ENCODE data around the gene LRRC42. TPM values are rescaled to one million over a fixed set of nuclear protein-coding genes. Genes with fewer than 3 reads are reported as not detected.

LRRC42 gene
- total and polyA plus RNA-seq, 10 of the 15 experiments (the other 5 are each of a cell fraction or from before 2014, with no cell fraction given), result 11.0 to 34.4 (median 23.0) TPM

DNA sequence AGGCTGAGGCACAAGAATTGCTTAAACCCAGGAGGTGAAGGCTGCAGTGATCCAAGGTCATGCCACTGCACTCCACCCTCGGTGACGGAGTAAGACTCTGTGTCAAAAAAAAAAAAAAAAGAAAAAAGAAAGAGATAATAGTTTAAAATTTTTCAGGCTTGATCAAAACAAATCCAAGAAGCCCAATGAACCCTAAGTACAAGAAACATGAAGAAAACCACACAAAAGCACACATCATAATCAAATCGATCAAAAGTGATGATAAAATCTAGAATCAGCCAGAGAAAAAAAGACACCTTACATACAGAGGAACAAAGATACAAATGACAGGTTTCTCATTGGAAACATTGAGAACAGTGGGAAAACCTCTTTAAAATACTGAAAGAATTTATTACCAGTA, 40.3 kb downstream of the LRRC42 start:
- WGBS (ENCODE audit: insufficient coverage, insufficient replicate concordance, low lambda C conversion rate, missing lambda C conversion rate), result 89% methylated on average over 3 of the region's 3 CpGs
- Histone ChIP-seq H3K4me2 (ENCODE audit: control insufficient read depth, insufficient read depth) (no peak overlapping the region), H3K9me3 (replicated peaks; ENCODE audit: control insufficient read depth, insufficient read depth, low read length) (no peaks in the 10 kb centered on the region; the same call in 2 of the 3 replicates), H4K20me1 (ENCODE audit: control insufficient read depth, insufficient read depth) (no peaks in the 10 kb centered on the region), H3K9ac (ENCODE audit: control insufficient read depth, insufficient read depth, low read length) (no peak overlapping the region), H3K4me1 (ENCODE audit: control insufficient read depth, insufficient read depth, low read length) (no peaks in the 10 kb centered on the region), H3K36me3 (ENCODE audit: control insufficient read depth in 2 of 2, insufficient read depth in 2 of 2, low read length in 1 of 2) (no peaks in the 10 kb centered on the region), H3K27ac (ENCODE audit: control insufficient read depth, insufficient read depth) (no peak overlapping the region), H2AFZ (ENCODE audit: control insufficient read depth, low read depth, low read length) (no peak overlapping the region), H3K4me3 (no peak overlapping the region), H3K27me3 (replicated peaks in 1 of 2; ENCODE audit: control insufficient read depth in 2 of 2, insufficient read depth in 2 of 2, low read length in 1 of 2) (no peaks in the 10 kb centered on the region), H3K79me2 (ENCODE audit: control insufficient read depth, insufficient read depth, low read length) (no peaks in the 10 kb centered on the region)
- FAIRE-seq, result no peak
- no peak for DNase-seq (ENCODE audit: low read depth, low spot score)
- POLR2A ChIA-PET, result no interaction called here
- RAD21 ChIA-PET (ENCODE audit: unreplicated experiment), result no interaction called here
- SMC1A ChIA-PET (ENCODE audit: uncharacterized antibody, unreplicated experiment), result no interaction called here
- no peak for TF ChIP-seq TCF7 (IDR thresholded peaks at IDR 0.05; ENCODE audit: borderline replicate concordance)
- TF ChIP-seq, protein P1, sequence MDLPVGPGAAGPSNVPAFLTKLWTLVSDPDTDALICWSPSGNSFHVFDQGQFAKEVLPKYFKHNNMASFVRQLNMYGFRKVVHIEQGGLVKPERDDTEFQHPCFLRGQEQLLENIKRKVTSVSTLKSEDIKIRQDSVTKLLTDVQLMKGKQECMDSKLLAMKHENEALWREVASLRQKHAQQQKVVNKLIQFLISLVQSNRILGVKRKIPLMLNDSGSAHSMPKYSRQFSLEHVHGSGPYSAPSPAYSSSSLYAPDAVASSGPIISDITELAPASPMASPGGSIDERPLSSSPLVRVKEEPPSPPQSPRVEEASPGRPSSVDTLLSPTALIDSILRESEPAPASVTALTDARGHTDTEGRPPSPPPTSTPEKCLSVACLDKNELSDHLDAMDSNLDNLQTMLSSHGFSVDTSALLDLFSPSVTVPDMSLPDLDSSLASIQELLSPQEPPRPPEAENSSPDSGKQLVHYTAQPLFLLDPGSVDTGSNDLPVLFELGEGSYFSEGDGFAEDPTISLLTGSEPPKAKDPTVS (IDR thresholded peaks at IDR 0.05; ENCODE audit: low read depth, low read length), result no peak
- TF ChIP-seq MYB (IDR thresholded peaks at IDR 0.05; ENCODE audit: borderline replicate concordance, low read depth, low read length), result no peak
- no peak for TF ChIP-seq YY1 (IDR thresholded peaks at IDR 0.05; ENCODE audit: low read depth, low read length)
- no peak for TF ChIP-seq SUZ12 (IDR thresholded peaks at IDR 0.05; ENCODE audit: unreplicated experiment)
- no peak for TF ChIP-seq NRF1 (conservative IDR thresholded peaks at IDR 0.05; ENCODE audit: low read depth, low read length)
- no peak for TF ChIP-seq GATAD2B (conservative IDR thresholded peaks at IDR 0.05; ENCODE audit: low read depth)
- TF ChIP-seq RCOR1 (conservative IDR thresholded peaks at IDR 0.05; ENCODE audit: low read depth, low read length), result no peak
- no TSS peak for BruUV-seq (replicated peaks)
- in situ Hi-C loops (cut with MboI) (no loop called here), intact Hi-C loops (cut with micrococcal nuclease; ENCODE audit: unreplicated experiment) (no loop called here)
- CTCF ChIA-PET, result no interaction called here
- ATAC-seq, result no peak
